HG03025 (cell line): ENCODE data around the gene CLASRP.
"Not testable (repeated sequence)": the region's sequence is repeated elsewhere in the genome, so short reads cannot be mapped to it uniquely, and the experiment has no call there.

Experiments
- ATAC-seq: cut with Tn5 transposase; IDR thresholded peaks from one replicate; pipeline ENCODE4 v1.9.1; 2021; ENCODE audit warnings: mild to moderate bottlenecking, moderate library complexity; ENCODE audit not compliant: unreplicated experiment, low FRiP score

Gene CLASRP, protein sequence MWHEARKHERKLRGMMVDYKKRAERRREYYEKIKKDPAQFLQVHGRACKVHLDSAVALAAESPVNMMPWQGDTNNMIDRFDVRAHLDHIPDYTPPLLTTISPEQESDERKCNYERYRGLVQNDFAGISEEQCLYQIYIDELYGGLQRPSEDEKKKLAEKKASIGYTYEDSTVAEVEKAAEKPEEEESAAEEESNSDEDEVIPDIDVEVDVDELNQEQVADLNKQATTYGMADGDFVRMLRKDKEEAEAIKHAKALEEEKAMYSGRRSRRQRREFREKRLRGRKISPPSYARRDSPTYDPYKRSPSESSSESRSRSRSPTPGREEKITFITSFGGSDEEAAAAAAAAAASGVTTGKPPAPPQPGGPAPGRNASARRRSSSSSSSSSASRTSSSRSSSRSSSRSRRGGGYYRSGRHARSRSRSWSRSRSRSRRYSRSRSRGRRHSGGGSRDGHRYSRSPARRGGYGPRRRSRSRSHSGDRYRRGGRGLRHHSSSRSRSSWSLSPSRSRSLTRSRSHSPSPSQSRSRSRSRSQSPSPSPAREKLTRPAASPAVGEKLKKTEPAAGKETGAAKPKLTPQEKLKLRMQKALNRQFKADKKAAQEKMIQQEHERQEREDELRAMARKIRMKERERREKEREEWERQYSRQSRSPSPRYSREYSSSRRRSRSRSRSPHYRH

GRCh38 chr19:45038931-45039893 lies at the start of gene CLASRP:
TSS of gene CLASRP (plus strand) at chr19:45039045. CDS start at chr19:45040213, 1,168 bp downstream.
- ATAC-seq: peak; percentile 70

GRCh38 chr19:44990459-44990858 lies 48.4 kb upstream of the CLASRP start:
- ATAC-seq: no peak

GRCh38 chr19:44990966-44991365 lies 47.9 kb upstream of the CLASRP start:
- ATAC-seq: no peak

- ATAC-seq: no peak
Measured at GRCh38 chr19:44992336-44993163, 46.3 kb upstream of the CLASRP start.

DNA sequence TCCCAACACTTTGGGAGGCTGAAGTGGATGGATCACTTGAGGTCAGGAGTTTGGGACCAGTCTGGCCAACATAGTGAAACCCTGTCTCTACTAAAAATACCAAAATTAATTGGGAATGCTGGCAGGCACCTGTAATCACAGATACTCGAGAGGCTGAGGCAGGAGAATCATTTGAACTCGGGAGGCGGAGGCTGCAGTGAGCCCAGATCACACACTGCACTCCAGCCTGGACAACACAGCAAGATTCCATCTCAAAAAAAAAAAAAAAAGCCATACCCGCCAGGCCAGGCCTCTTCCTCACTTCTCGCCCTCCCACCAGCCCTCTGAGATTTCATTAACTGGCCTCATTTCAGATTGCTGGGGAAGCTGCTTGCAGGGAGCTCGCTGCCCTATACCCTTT lies 45.3 kb upstream of the CLASRP start:
- ATAC-seq: no peak

DNA sequence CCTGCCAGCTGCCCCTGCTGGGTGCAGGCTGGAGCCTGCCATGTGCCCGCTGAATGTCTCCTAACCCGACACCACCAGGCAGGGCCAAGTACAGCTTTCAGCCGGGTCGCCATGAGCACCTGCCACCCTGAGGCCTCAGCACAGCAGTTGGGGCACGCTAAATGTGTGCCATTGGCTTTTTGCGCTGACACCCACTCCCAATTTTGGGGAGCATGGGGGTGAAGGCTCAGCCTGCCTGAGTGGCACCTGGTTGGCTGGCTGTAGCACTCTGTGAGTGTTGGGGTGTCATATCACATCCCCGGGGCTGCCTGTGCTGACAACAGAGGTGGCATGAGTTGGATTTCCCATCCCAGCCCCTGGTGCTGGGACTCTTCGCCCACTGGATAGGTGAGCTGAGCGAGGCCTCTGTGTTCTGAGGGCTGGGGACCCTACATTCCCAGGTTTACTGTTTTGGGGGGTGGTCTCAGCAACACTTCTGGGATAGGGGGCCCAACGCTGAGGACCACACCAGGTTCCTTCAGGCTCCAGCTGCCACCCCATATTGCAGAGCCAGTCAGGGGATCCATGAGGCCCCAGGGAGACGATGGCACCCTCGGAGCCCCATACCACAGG lies 44.8 kb upstream of the CLASRP start:
- no peak for ATAC-seq

DNA sequence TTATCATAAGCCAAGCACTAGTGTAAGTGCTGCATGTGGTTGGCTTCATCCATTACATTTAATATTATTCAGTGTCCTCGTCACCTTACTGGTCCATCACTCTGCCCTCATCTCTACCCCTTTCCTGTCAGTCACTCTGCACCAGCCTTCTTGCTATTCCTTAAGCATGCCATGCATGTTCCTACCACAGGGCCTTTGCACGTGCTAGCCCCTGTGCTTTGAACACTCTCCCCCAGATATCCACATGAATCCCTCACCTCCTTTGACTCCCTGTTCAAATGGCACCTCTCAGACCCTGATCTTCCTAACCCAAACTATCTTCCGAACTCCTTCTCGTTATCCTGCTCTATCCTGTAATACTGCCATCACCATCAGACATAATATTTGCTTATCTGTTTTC lies 40.8 kb upstream of the CLASRP start:
- ATAC-seq: no peak

GRCh38 chr19:44999131-44999925 lies 39.5 kb upstream of the CLASRP start:
- ATAC-seq: not testable (repeated sequence)

DNA sequence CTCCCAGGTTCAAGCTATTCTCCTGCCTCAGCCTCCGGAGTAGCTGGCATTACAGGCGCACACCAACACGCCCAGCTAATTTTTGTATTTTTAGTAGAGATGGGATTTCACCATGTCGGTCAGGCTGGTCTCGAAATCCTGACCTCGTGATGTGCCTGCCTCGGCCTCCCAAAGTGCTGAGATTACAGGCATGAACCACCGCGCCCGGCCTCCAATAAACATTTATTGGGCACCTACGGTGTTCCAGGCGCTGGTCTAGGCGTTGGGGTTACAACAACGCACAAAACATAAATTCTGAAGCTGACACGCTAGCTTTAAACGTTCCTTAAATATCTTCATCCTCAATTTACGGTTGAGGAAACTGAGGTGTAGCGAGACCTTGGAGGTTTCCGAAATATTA lies 38.2 kb upstream of the CLASRP start:
- ATAC-seq: not testable (repeated sequence)

DNA sequence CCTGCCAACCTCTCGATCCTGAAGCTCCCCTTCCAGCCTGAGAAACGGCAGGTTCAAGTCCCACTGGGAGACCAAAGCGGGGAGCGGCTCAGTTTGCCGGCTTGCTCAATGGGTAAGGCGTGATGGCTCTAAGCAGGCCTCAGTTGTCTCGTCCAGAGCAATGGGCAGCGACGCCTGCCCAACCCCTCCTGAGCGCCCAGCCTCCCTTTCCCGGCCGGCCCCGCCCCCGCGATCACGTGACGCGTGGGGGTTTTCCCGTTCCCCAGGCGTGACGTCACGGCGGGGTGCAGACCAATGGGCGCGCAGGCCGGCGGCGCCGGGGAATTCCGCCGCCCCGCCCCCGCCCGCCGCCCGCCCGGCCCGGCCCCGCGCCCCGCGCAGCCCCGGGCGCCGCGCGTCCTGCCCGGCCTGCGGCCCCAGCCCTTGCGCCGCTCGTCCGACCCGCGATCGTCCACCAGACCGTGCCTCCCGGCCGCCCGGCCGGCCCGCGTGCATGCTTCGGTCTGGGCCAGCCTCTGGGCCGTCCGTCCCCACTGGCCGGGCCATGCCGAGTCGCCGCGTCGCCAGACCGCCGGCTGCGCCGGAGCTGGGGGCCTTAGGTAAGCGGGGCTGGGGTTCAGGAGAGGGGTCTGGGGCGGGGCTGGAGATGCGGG lies 37.6 kb upstream of the CLASRP start, which contains the start of gene RELB:
Gene RELB, plus strand, starts transcription at position 378 of the 653 bp plus-strand sequence. Its CDS starts 116 bp downstream, at position 494.
- ATAC-seq: peak; percentile 48

- no peak for ATAC-seq
Measured at GRCh38 chr19:45003485-45003884, 35.4 kb upstream of the CLASRP start.

GRCh38 chr19:45005787-45006186 lies 33.1 kb upstream of the CLASRP start:
- no peak for ATAC-seq

- no peak for ATAC-seq
Measured at GRCh38 chr19:45008552-45008951, 30.3 kb upstream of the CLASRP start.

GRCh38 chr19:45009625-45010255 lies 29.1 kb upstream of the CLASRP start:
- ATAC-seq: no peak

DNA sequence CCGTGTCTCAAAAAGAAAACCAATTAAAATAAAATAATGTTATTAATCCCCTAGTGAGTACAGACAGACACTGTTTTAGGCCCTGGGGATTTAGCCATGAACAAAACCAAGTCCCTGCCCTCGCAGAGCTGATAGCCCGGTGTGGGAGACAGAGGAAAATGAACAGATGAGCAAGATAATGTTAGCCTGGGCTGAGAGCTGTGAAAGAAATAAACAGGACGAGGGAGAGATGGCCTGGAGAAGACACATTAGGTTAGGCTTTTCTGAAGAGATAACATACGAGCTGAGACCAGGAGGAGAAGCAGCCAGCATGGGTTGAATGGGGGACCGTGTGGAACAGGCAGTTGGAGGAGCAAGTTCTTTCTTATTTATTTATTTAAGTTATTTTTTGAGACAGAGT lies 28.5 kb upstream of the CLASRP start:
- ATAC-seq: no peak

GRCh38 chr19:45011959-45012358 lies 26.9 kb upstream of the CLASRP start:
- ATAC-seq: no peak
